GM18951 (cell line): ENCODE results near the gene LYPLAL1.

Experiments
- POLR2A ChIP-seq: IDR thresholded peaks from 4 replicates; pipeline ENCODE4 v1.6.1; 2011; ENCODE audit warnings: mild to moderate bottlenecking; ENCODE audit not compliant: insufficient read length, insufficient read depth; ENCODE audit errors: extremely low read depth
- in situ Hi-C: fragments of 300-500 bp; cut with MboI; formaldehyde crosslinking; loops from one replicate; pipeline ENCODE4 v1.12.0; 2022; ENCODE audit warnings: low sequenced_read_pairs, mixed read lengths, inconsistent platforms; ENCODE audit not compliant: unreplicated experiment

Gene LYPLAL1

GRCh38 chr1:219173758-219174459 is at the start of gene LYPLAL1:
Gene LYPLAL1 (plus strand): TSS chr1:219173878. CDS start chr1:219173891, 13 bp downstream.
- in situ Hi-C loops, result no loop called here
- TF ChIP-seq POLR2A, result peak; percentile 98

- in situ Hi-C loops, result no loop called here
- TF ChIP-seq POLR2A, result no peak
These were observed 49.5 kb upstream of the LYPLAL1 start for GRCh38 chr1:219124163-219124562.

- TF ChIP-seq POLR2A, result no peak
- in situ Hi-C loops, result no loop called here
These were observed 48.3 kb upstream of the LYPLAL1 start for GRCh38 chr1:219125342-219125741.

- in situ Hi-C loops, result no loop called here
These were observed 47.3 kb upstream of the LYPLAL1 start for GRCh38 chr1:219126377-219126776.

GRCh38 chr1:219128957-219129356 is 44.7 kb upstream of the LYPLAL1 start:
- in situ Hi-C loops, result no loop called here
- no peak for TF ChIP-seq POLR2A

More at GRCh38 chr1:219126377-219126776, 47.3 kb upstream of the LYPLAL1 start:
- no peak for TF ChIP-seq POLR2A

GRCh38 chr1:219130366-219130935 is 43.2 kb upstream of the LYPLAL1 start:
- TF ChIP-seq POLR2A, result no peak
- in situ Hi-C loops, result no loop called here

GRCh38 chr1:219132939-219133338 is 40.7 kb upstream of the LYPLAL1 start:
- no peak for TF ChIP-seq POLR2A
- in situ Hi-C loops, result no loop called here

- TF ChIP-seq POLR2A, result no peak
- in situ Hi-C loops, result no loop called here
These were observed 34.9 kb upstream of the LYPLAL1 start for GRCh38 chr1:219138747-219139146.

- in situ Hi-C loops, result no loop called here
- TF ChIP-seq POLR2A, result no peak
These were observed 33.3 kb upstream of the LYPLAL1 start for GRCh38 chr1:219140303-219140877.

- in situ Hi-C loops, result no loop called here
- no peak for TF ChIP-seq POLR2A
These were observed 29.9 kb upstream of the LYPLAL1 start for GRCh38 chr1:219143735-219144134.

- in situ Hi-C loops, result no loop called here
- no peak for TF ChIP-seq POLR2A
These were observed 28.9 kb upstream of the LYPLAL1 start for GRCh38 chr1:219144658-219145315.

- in situ Hi-C loops, result no loop called here
These were observed 26.1 kb upstream of the LYPLAL1 start for GRCh38 chr1:219147571-219148019.

GRCh38 chr1:219149009-219149577 is 24.6 kb upstream of the LYPLAL1 start:
- no peak for TF ChIP-seq POLR2A
- in situ Hi-C loops, result no loop called here

More at GRCh38 chr1:219147571-219148019, 26.1 kb upstream of the LYPLAL1 start:
- TF ChIP-seq POLR2A, result no peak
